GM23248 (cell line): Measurements from ENCODE around the gene ACER1.

Source experiments
- EZH2 ChIP-seq: fragments of 200-600 bp; sonication (generic); IDR thresholded peaks from 2 replicates; pipeline ENCODE4 v1.6.1; 2018; ENCODE audit warnings: antibody characterized with exemption, mild to moderate bottlenecking; ENCODE audit not compliant: insufficient read depth, poor library complexity, severe bottlenecking
- EZH2phosphoT487 ChIP-seq: fragments of 200-600 bp; sonication (generic); IDR thresholded peaks from 2 replicates; pipeline ENCODE4 v1.6.1; 2018; ENCODE audit warnings: antibody characterized with exemption, moderate library complexity, mild to moderate bottlenecking, low read depth; ENCODE audit not compliant: insufficient read depth

- TF ChIP-seq EZH2 = no peak
- TF ChIP-seq EZH2phosphoT487 = no peak
Observed at GRCh38 chr19:6318772-6319171, 14.6 kb downstream of the ACER1 start.
